SU-DHL-6 (cell line): ENCODE results near the gene PLPP6.
"Not testable (repeated sequence)": the region's sequence is repeated elsewhere in the genome, so short reads cannot be mapped to it uniquely, and the experiment has no call there.

ENCODE experiments used
- CTCF ChIP-seq: fragments of 200-600 bp; sonication (generic); IDR thresholded peaks from one replicate; pipeline ENCODE4 v1.5.1; 2017; ENCODE audit warnings: antibody characterized with exemption, mild to moderate bottlenecking, low read length, moderate library complexity; ENCODE audit not compliant: insufficient read depth, poor library complexity, severe bottlenecking
- EZH2phosphoT487 ChIP-seq: fragments of 200-600 bp; sonication (generic), shearing (Covaris generic); conservative IDR thresholded peaks from 2 replicates; pipeline ENCODE4 v1.6.1; 2018; ENCODE audit warnings: mild to moderate bottlenecking, antibody characterized with exemption, low read length, moderate library complexity, mixed read lengths

- TF ChIP-seq CTCF, EZH2phosphoT487: not testable (repeated sequence)
Observed at GRCh38 chr9:4656196-4656595, 5.9 kb upstream of the PLPP6 start.
